Mammary epithelial cell (primary cell): ENCODE measurements around the gene GABRR2.

Source experiments
- CTCF ChIP-seq, 2 donors: IDR thresholded peaks in 1 of 2; conservative IDR thresholded peaks in 1 of 2; 2 replicates each; pipeline ENCODE4 v1.5.1; 2011 to 2012; ENCODE audit warnings: inconsistent platforms in 2 of 2, low read length in 2 of 2, mild to moderate bottlenecking in 2 of 2, control low read depth in 1 of 2, low read depth in 1 of 2; ENCODE audit not compliant: insufficient read depth in 1 of 2; ENCODE audit errors: extremely low read depth in 1 of 2
- EZH2 ChIP-seq: IDR thresholded peaks from 2 replicates; pipeline ENCODE4 v1.6.1; 2012; ENCODE audit warnings: low read length, inconsistent platforms, borderline replicate concordance

- TF ChIP-seq CTCF (conservative IDR thresholded peaks at IDR 0.05 in 1 of 2, IDR thresholded peaks at IDR 0.05 in 1 of 2; ENCODE audit: extremely low read depth in 1 of 2, insufficient read depth in 1 of 2, low read depth in 1 of 2, low read length in 2 of 2) (no peak), EZH2 (no peak)
Observed at GRCh38 chr6:89251976-89252375, 63.1 kb downstream of the GABRR2 start.
